Astrocyte (in vitro differentiated cells and primary cell): ENCODE measurements around the gene WASHC2A. TPM values are rescaled to one million over a fixed set of nuclear protein-coding genes. Genes with fewer than 3 reads are reported as not detected.
"Not testable (repeated sequence)": the region's sequence is repeated elsewhere in the genome, so short reads cannot be mapped to it uniquely, and the experiment has no call there.

ENCODE experiments used
- DNase-seq: peaks from one replicate; pipeline ENCODE4 v3.0.0-alpha.2; 2010; ENCODE audit warnings: low read depth
- FAIRE-seq: peaks from 2 replicates; lab custom pipeline; 2011; peaks lifted over from hg19 to GRCh38; lab: Jason Lieb, UNC
- H2AFZ ChIP-seq: 2 replicates; pipeline ENCODE4 v1.6.0; 2012; ENCODE audit warnings: low read depth, low read length, inconsistent platforms
- H3K27ac ChIP-seq: 2 replicates; pipeline ENCODE4 v1.5.1; 2011; ENCODE audit warnings: low read depth, low read length, inconsistent platforms
- H3K27me3 ChIP-seq: 2 replicates; pipeline ENCODE4 v1.6.0; 2011; ENCODE audit warnings: low read length, inconsistent platforms; ENCODE audit not compliant: insufficient read depth
- H3K36me3 ChIP-seq: 2 replicates; pipeline ENCODE4 v1.5.1; 2011; ENCODE audit warnings: low read length, inconsistent platforms; ENCODE audit not compliant: insufficient read depth
- H3K4me1 ChIP-seq: 2 replicates; pipeline ENCODE4 v1.5.1; 2011; ENCODE audit warnings: low read length, inconsistent platforms; ENCODE audit not compliant: insufficient read depth
- H3K4me2 ChIP-seq: 2 replicates; pipeline ENCODE4 v1.6.0; 2012; ENCODE audit warnings: low read length, inconsistent platforms
- H3K4me3 ChIP-seq: 2 replicates; pipeline ENCODE4 v1.5.1; 2011; ENCODE audit warnings: low read depth, mild to moderate bottlenecking, low read length, inconsistent platforms; ENCODE audit not compliant: insufficient read depth
- H3K79me2 ChIP-seq: 2 replicates; pipeline ENCODE4 v1.6.0; 2012; ENCODE audit warnings: mild to moderate bottlenecking, low read length, inconsistent platforms; ENCODE audit not compliant: insufficient read depth
- H3K9ac ChIP-seq: 2 replicates; pipeline ENCODE4 v1.6.0; 2012; ENCODE audit warnings: mild to moderate bottlenecking, low read length, inconsistent platforms
- H3K9me3 ChIP-seq: 2 replicates; pipeline ENCODE4 v1.5.1; 2012; ENCODE audit warnings: low read depth, mild to moderate bottlenecking, low read length, inconsistent platforms; ENCODE audit not compliant: insufficient read depth
- H4K20me1 ChIP-seq: 2 replicates; pipeline ENCODE4 v1.6.0; 2012; ENCODE audit warnings: low read length, inconsistent platforms; ENCODE audit not compliant: insufficient read depth
- H3K27ac Mint-ChIP-seq: one replicate; pipeline ENCODE4 v1.8.0; 2021; ENCODE audit warnings: mild to moderate bottlenecking, mixed read lengths; ENCODE audit not compliant: unreplicated experiment
- H3K27me3 Mint-ChIP-seq: one replicate; pipeline ENCODE4 v1.8.0; 2021; ENCODE audit warnings: low read depth, mixed read lengths; ENCODE audit not compliant: unreplicated experiment
- H3K36me3 Mint-ChIP-seq: one replicate; pipeline ENCODE4 v1.8.0; 2021; ENCODE audit warnings: low read depth, mixed read lengths; ENCODE audit not compliant: unreplicated experiment
- H3K4me1 Mint-ChIP-seq: one replicate; pipeline ENCODE4 v1.8.0; 2021; ENCODE audit warnings: low read depth, mixed read lengths; ENCODE audit not compliant: unreplicated experiment
- H3K4me3 Mint-ChIP-seq: one replicate; pipeline ENCODE4 v1.8.0; 2021; ENCODE audit warnings: mild to moderate bottlenecking, moderate library complexity, mixed read lengths; ENCODE audit not compliant: unreplicated experiment
- H3K9me3 Mint-ChIP-seq: one replicate; pipeline ENCODE4 v1.8.0; 2021; ENCODE audit warnings: mild to moderate bottlenecking, mixed read lengths; ENCODE audit not compliant: unreplicated experiment
- EZH2 ChIP-seq: IDR thresholded peaks from 2 replicates; pipeline ENCODE4 v1.6.1; 2012; ENCODE audit warnings: mild to moderate bottlenecking, low read length, inconsistent platforms; ENCODE audit not compliant: insufficient read depth
- total RNA-seq: library from RNA; stranded (reverse); gene quantifications from 2 replicates; pipeline ENCODE4 v1.2.1, GENCODE V29; 2021
- TF ChIP-seq, protein P1 (sequence below): IDR thresholded peaks from 2 replicates; pipeline ENCODE4 v1.5.1; 2011; ENCODE audit warnings: low read depth, mild to moderate bottlenecking, inconsistent platforms, low read length, moderate library complexity; ENCODE audit not compliant: insufficient read depth

WASHC2A gene
- total RNA-seq, 1 donor from 2014 or later: 40.7 TPM

- H3K4me3 ChIP-seq: no peak overlapping the region
- no peaks in the 10 kb centered on the region for H3K9me3 ChIP-seq
- H3K79me2 ChIP-seq: no peaks in the 10 kb centered on the region
- no peak overlapping the region for H3K4me3 Mint-ChIP-seq
- no peaks in the 10 kb centered on the region for H3K36me3 Mint-ChIP-seq
- TF ChIP-seq, protein P1, sequence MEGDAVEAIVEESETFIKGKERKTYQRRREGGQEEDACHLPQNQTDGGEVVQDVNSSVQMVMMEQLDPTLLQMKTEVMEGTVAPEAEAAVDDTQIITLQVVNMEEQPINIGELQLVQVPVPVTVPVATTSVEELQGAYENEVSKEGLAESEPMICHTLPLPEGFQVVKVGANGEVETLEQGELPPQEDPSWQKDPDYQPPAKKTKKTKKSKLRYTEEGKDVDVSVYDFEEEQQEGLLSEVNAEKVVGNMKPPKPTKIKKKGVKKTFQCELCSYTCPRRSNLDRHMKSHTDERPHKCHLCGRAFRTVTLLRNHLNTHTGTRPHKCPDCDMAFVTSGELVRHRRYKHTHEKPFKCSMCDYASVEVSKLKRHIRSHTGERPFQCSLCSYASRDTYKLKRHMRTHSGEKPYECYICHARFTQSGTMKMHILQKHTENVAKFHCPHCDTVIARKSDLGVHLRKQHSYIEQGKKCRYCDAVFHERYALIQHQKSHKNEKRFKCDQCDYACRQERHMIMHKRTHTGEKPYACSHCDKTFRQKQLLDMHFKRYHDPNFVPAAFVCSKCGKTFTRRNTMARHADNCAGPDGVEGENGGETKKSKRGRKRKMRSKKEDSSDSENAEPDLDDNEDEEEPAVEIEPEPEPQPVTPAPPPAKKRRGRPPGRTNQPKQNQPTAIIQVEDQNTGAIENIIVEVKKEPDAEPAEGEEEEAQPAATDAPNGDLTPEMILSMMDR: no peak
- TF ChIP-seq EZH2: no peak
- no peaks in the 10 kb centered on the region for H3K4me1 Mint-ChIP-seq
- H3K9ac ChIP-seq: no peak overlapping the region
- H3K27ac Mint-ChIP-seq: no peak overlapping the region
- H3K36me3 ChIP-seq: no peaks in the 10 kb centered on the region
- H4K20me1 ChIP-seq: no peaks in the 10 kb centered on the region
- H3K4me1 ChIP-seq: no peaks in the 10 kb centered on the region
- H3K27ac ChIP-seq: no peak overlapping the region
- no peak overlapping the region for H2AFZ ChIP-seq
- peaks cover 4% of the 10 kb centered on the region for H3K9me3 Mint-ChIP-seq
- no peak overlapping the region for H3K4me2 ChIP-seq
- no peak for DNase-seq
- no peak for FAIRE-seq
- peaks cover 8% of the 10 kb centered on the region for H3K27me3 ChIP-seq
- H3K27me3 Mint-ChIP-seq: peaks cover 10% of the 10 kb centered on the region
Measured at GRCh38 chr10:50021646-50022045, 46.1 kb upstream of the WASHC2A start.

DNA sequence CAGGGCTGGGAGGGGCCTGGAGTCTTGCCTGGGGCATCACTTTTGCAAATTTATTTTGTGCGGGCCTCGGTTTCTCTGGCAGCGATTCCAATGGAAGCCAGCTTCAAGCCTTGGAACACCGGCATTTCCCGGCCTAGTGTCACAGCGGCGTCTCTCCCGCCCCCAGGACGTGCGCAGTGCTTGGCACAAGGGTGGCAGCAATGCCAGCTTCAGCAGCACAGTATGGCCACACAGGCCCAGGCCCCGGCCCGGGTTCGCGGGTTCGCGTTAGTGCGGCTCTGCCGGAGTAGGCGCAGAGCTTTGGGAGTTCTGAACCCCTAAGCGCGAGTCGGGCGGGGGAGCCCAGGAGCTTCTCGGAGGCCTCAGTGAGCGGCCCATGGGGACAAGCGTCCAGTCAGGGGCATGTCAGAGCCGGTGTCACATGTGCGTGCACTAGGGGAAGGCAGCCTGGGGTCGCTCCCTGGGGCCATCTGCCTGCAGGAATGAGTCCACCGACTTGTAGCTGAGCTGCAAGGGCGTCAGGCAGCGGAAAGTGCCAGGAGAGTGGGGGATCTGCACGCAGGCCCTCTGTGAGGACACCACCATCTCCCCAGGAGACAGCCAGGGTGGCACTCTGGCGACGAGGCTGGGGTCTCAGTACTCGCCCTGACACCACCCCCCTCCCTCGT lies 42.9 kb upstream of the WASHC2A start:
- not testable (repeated sequence) for H3K9me3 Mint-ChIP-seq, H3K9me3 ChIP-seq, H3K4me2 ChIP-seq, H3K4me3 Mint-ChIP-seq, H3K36me3 ChIP-seq, H4K20me1 ChIP-seq, H3K4me3 ChIP-seq, FAIRE-seq, H3K9ac ChIP-seq, H3K27me3 ChIP-seq, H3K27ac ChIP-seq, H2AFZ ChIP-seq, DNase-seq, H3K27ac Mint-ChIP-seq, H3K36me3 Mint-ChIP-seq, H3K4me1 ChIP-seq, H3K4me1 Mint-ChIP-seq, H3K79me2 ChIP-seq
- H3K27me3 Mint-ChIP-seq: peaks cover 24% of the 10 kb centered on the region

GRCh38 chr10:50025627-50026026 lies 42.1 kb upstream of the WASHC2A start:
- no peaks in the 10 kb centered on the region for H3K36me3 Mint-ChIP-seq
- H3K79me2 ChIP-seq: no peaks in the 10 kb centered on the region
- DNase-seq (no peak), FAIRE-seq (no peak)
- peaks cover 8% of the 10 kb centered on the region for H3K27me3 ChIP-seq
- H3K4me3 ChIP-seq: no peak overlapping the region
- no peaks in the 10 kb centered on the region for H3K4me1 Mint-ChIP-seq
- no peak overlapping the region for H3K4me2 ChIP-seq
- H2AFZ ChIP-seq: no peak overlapping the region
- TF ChIP-seq, protein P1: no peak
- TF ChIP-seq EZH2: no peak
- no peak overlapping the region for H3K27ac Mint-ChIP-seq
- no peaks in the 10 kb centered on the region for H3K4me1 ChIP-seq
- no peaks in the 10 kb centered on the region for H4K20me1 ChIP-seq
- peaks cover 4% of the 10 kb centered on the region for H3K9me3 Mint-ChIP-seq
- no peaks in the 10 kb centered on the region for H3K9me3 ChIP-seq
- peaks cover 27% of the 10 kb centered on the region for H3K27me3 Mint-ChIP-seq
- no peak overlapping the region for H3K27ac ChIP-seq
- H3K9ac ChIP-seq: no peak overlapping the region
- H3K4me3 Mint-ChIP-seq: no peak overlapping the region
- H3K36me3 ChIP-seq: no peaks in the 10 kb centered on the region
